Kidney (tissue), 14 donors: ENCODE measurements around the gene GGCX. TPM values are rescaled to one million over a fixed set of nuclear protein-coding genes. Genes with fewer than 3 reads are reported as not detected.

ENCODE experiments used
- DNase-seq, 5 donors: peaks; one replicate each; pipeline ENCODE4 v3.0.0-alpha.2; 2013 to 2020
- FAIRE-seq: peaks from 2 replicates; lab custom pipeline; 2012; peaks lifted over from hg19 to GRCh38; lab: Jason Lieb, UNC
- H3K27ac ChIP-seq, 2 donors: one replicate each; pipeline ENCODE4 v1.7.0; 2013; ENCODE audit warnings: low read depth in 2 of 2, low read length in 2 of 2, inconsistent platforms in 1 of 2
- H3K27me3 ChIP-seq: one replicate; pipeline ENCODE4 v1.7.1; 2013; ENCODE audit warnings: low read length, inconsistent platforms; ENCODE audit not compliant: control insufficient read depth, insufficient read depth
- H3K36me3 ChIP-seq, 3 donors: one replicate each; pipeline versions ENCODE4 v1.7.0 to v1.7.1; 2013; ENCODE audit warnings: low read length in 3 of 3, control low read depth in 1 of 3, inconsistent platforms in 1 of 3; ENCODE audit not compliant: insufficient read depth in 3 of 3, control insufficient read depth in 2 of 3
- H3K4me1 ChIP-seq, 3 donors: one replicate each; pipeline versions ENCODE4 v1.7.0 to v1.7.1; 2013; ENCODE audit warnings: low read length in 3 of 3, inconsistent platforms in 1 of 3, low read depth in 1 of 3; ENCODE audit not compliant: control insufficient read depth in 2 of 3, insufficient read depth in 2 of 3
- H3K4me3 ChIP-seq, 3 donors: one replicate each; pipeline versions ENCODE4 v1.7.0 to v1.8.1; 2013; ENCODE audit warnings: low read length in 3 of 3, control low read depth in 1 of 3, inconsistent platforms in 1 of 3
- H3K9ac ChIP-seq, 3 donors: one replicate each; pipeline versions ENCODE4 v1.7.0 to v1.7.1; 2013; ENCODE audit warnings: low read length in 3 of 3, control low read depth in 1 of 3, inconsistent platforms in 1 of 3
- H3K9me3 ChIP-seq, 3 donors: one replicate each; pipeline versions ENCODE4 v1.7.0 to v1.7.1; 2013; ENCODE audit warnings: low read length in 3 of 3, control low read depth in 1 of 3, inconsistent platforms in 1 of 3; ENCODE audit not compliant: control insufficient read depth in 2 of 3, insufficient read depth in 1 of 3
- intact Hi-C: fragments of 100-400 bp; cut with DNase I; formaldehyde crosslinking; loops from one replicate; pipeline ENCODE4 v1.11.1; 2022
- polyA plus RNA-seq: library from polyadenylated mRNA; stranded (reverse); fragments of 350-450 nt; fragmentation: Illumina TruSeq; extraction: RNeasy Lipid Tissue Mini Kit (QIAGEN cat#74804); gene quantifications from one replicate; pipeline ENCODE4 v1.2.3, GENCODE V29; 2014; ENCODE audit warnings: low read depth, low replicate concordance; ENCODE audit not compliant: insufficient read depth
- total RNA-seq: library from RNA; stranded (reverse); fragmentation: NEBNext Ultra II Directional; extraction: Animal tissue kit (Norgen Biotek cat#: 25700); gene quantifications from one replicate; pipeline ENCODE4 v1.2.1, GENCODE V29; 2021
- TF ChIP-seq, protein P1 (sequence below): IDR thresholded peaks from 3 replicates; pipeline ENCODE4 v1.5.1; 2012; ENCODE audit warnings: mild to moderate bottlenecking, moderate library complexity, borderline replicate concordance; ENCODE audit not compliant: insufficient read depth; ENCODE audit errors: extremely low read depth
- donor health status: control.
- donor health status: control.
- donor health status: control.
- donor health status: control.
- donor health status: control.
- donor health status: DM: yes; HTN: yes; CAD: no.
- donor health status: Normal renal cell carcinoma (clear cell type).

Gene GGCX
- total and polyA plus RNA-seq, 2 donors from 2014 or later: 27.8 to 50.7 TPM

DNA sequence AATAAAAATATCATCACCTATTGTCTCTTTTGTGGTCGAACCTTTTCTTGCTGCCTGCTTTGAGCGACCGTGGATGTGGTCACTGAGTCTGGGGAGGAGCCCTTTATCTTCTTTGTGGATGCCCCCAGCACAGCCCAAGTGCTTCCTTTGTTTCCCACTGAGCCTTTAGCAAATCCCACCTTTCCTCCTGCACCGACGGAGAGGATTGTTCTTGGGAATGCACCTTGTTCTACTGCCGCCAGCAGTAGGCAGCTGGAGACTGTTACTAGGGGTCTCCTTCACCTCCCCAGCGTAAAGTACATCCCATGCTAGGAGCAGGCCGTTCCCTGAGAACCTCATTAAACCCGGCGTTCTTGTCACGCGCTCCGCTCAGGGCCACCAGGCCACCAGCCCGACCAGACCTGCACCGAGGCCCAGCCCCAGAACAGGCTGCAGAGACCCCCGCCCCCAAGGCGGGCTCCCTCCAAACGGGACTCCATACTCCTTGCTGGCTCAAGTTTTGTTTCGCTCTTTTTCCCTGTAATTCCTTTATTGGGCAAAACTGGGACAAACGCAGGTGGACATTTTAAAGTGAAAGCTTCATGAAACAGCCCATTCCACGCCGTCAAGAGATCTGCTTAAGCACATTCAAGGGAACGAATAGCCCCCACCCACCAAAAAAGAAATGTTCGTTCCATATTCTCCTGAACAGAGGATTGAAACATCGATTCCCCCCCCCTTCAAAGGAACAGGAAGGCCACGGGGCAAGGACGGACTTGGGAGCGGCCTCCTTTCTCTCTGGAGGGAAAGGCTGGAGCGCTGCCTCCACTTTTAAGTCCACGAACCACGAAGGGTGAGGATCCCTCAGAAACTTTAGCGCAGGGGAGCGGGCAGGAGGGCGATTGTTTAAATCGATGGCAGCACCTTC lies 23.4 kb downstream of the GGCX start:
- FAIRE-seq: no peak
- peaks cover 14 to 20% (median 15%) of the 10 kb centered on the region in 3 donors for H3K36me3 ChIP-seq
- peak; percentile 78 to 91 (median 88) for DNase-seq
- H3K4me3 ChIP-seq: peak overlapping the region; percentile 77 to 88 (median 84)
- TF ChIP-seq, protein P1, sequence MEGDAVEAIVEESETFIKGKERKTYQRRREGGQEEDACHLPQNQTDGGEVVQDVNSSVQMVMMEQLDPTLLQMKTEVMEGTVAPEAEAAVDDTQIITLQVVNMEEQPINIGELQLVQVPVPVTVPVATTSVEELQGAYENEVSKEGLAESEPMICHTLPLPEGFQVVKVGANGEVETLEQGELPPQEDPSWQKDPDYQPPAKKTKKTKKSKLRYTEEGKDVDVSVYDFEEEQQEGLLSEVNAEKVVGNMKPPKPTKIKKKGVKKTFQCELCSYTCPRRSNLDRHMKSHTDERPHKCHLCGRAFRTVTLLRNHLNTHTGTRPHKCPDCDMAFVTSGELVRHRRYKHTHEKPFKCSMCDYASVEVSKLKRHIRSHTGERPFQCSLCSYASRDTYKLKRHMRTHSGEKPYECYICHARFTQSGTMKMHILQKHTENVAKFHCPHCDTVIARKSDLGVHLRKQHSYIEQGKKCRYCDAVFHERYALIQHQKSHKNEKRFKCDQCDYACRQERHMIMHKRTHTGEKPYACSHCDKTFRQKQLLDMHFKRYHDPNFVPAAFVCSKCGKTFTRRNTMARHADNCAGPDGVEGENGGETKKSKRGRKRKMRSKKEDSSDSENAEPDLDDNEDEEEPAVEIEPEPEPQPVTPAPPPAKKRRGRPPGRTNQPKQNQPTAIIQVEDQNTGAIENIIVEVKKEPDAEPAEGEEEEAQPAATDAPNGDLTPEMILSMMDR: no peak
- peaks cover 11 to 18% (median 14%) of the 10 kb centered on the region in 3 donors for H3K4me1 ChIP-seq
- H3K9ac ChIP-seq: peak overlapping the region; percentile 50 to 100 (median 99)
- H3K9me3 ChIP-seq: no peaks in the 10 kb centered on the region
- H3K27me3 ChIP-seq: no peaks in the 10 kb centered on the region
- peak overlapping the region; percentile 100 for H3K27ac ChIP-seq
- intact Hi-C loops: no loop called here

DNA sequence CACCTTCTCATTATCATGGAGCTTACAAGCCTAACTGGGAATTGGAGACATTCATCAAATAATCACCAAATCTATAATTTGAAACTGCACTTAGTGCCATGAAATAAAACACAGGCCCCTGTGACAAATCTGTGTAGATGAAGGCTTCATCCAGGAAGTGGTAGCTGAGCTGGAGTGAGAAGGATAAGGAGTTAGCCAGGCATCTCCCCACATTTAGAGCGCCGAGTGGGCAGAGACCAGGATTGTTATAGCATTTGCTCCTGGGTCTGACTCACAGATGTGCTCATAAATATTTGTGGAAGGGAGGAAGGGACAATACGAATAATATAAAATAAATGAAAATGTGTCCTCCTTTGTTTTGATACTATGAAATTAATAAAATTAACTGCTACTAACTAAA lies 24.8 kb downstream of the GGCX start:
- FAIRE-seq: no peak
- DNase-seq: peak in 2 of 5 donors; percentile 32 to 44
- no peaks in the 10 kb centered on the region for H3K9me3 ChIP-seq
- H3K27me3 ChIP-seq: no peaks in the 10 kb centered on the region
- no peak overlapping the region for H3K4me3 ChIP-seq
- intact Hi-C loops: no loop called here
- H3K27ac ChIP-seq: no peak overlapping the region
- H3K9ac ChIP-seq: peak overlapping the region in 1 of 3 donors; percentile 100
- TF ChIP-seq, protein P1: no peak
- H3K36me3 ChIP-seq: peaks cover 1 to 6% (median 3%) of the 10 kb centered on the region in 3 donors
- peaks cover 8 to 11% (median 9%) of the 10 kb centered on the region in 3 donors for H3K4me1 ChIP-seq

DNA sequence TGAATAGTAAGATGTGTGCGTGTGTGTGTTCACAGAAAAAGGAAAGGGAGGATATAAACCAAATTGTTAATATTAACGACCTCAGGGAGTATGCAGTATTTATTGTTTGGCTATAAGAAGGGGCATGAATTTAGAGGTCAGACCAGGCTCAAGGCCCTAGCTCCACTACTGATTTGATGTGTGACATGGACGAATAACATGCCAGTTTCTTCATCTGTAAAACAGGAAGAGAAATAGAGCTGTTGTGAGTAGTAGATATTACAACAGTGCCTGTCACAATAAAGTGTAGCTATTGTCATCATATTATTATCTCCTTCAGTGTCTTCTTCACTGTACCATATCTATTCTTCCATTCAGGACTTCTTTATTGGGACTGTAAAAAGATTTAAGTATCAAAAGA lies 26.4 kb downstream of the GGCX start:
- DNase-seq (no peak), FAIRE-seq (no peak)
- H3K9me3 ChIP-seq: no peaks in the 10 kb centered on the region
- H3K36me3 ChIP-seq: no peaks in the 10 kb centered on the region
- no peak overlapping the region for H3K9ac ChIP-seq
- peaks cover 5 to 8% (median 8%) of the 10 kb centered on the region in 3 donors for H3K4me1 ChIP-seq
- no peak overlapping the region for H3K27ac ChIP-seq
- TF ChIP-seq, protein P1: no peak
- intact Hi-C loops: no loop called here
- no peaks in the 10 kb centered on the region for H3K27me3 ChIP-seq
- no peak overlapping the region for H3K4me3 ChIP-seq
